Lung (tissue), 16 donors: ENCODE data around the gene USP8. TPM values are rescaled to one million over a fixed set of nuclear protein-coding genes. Genes with fewer than 3 reads are reported as not detected.
"Not testable (repeated sequence)": the region's sequence is repeated elsewhere in the genome, so short reads cannot be mapped to it uniquely, and the experiment has no call there.

Source experiments
- ATAC-seq: fragments of 200-7000 bp; cut with Tn5 transposase; one replicate; pipeline ENCODE4 v1.9.1; 2020; ENCODE audit warnings: moderate number of reproducible peaks; ENCODE audit not compliant: insufficient read depth, low FRiP score
- DNase-seq, 3 donors: peaks; one replicate each; pipeline ENCODE4 v3.0.0-alpha.2; 2013 to 2017
- H3K27ac ChIP-seq, 2 donors: one replicate each; pipeline ENCODE4 v1.5.1; 2013; ENCODE audit warnings: mild to moderate bottlenecking in 2 of 2, moderate library complexity in 2 of 2, control low read depth in 1 of 2, inconsistent platforms in 1 of 2, low read depth in 1 of 2, low read length in 1 of 2
- H3K27me3 ChIP-seq, 3 donors: one replicate each; pipeline ENCODE4 v1.5.1; 2013; ENCODE audit warnings: low read length in 2 of 3; ENCODE audit not compliant: control insufficient read depth in 3 of 3, insufficient read depth in 3 of 3
- H3K36me3 ChIP-seq, 4 donors: one replicate each; pipeline ENCODE4 v1.5.1; 2013; ENCODE audit warnings: low read length in 4 of 4, mild to moderate bottlenecking in 1 of 4, moderate library complexity in 1 of 4; ENCODE audit not compliant: control insufficient read depth in 4 of 4, insufficient read depth in 4 of 4
- H3K4me1 ChIP-seq, 5 donors: one replicate each; pipeline ENCODE4 v1.5.1; 2013; ENCODE audit warnings: low read length in 5 of 5, mild to moderate bottlenecking in 2 of 5, moderate library complexity in 1 of 5; ENCODE audit not compliant: control insufficient read depth in 5 of 5, insufficient read depth in 5 of 5
- H3K4me3 ChIP-seq: one replicate; pipeline ENCODE4 v1.5.1; 2013; ENCODE audit warnings: mild to moderate bottlenecking, control low read depth, moderate library complexity
- H3K9ac ChIP-seq, 2 donors: one replicate each; pipeline ENCODE4 v1.5.1; 2013; ENCODE audit warnings: low read length in 2 of 2, control low read depth in 1 of 2; ENCODE audit not compliant: insufficient read depth in 1 of 2
- H3K9me3 ChIP-seq, 4 donors: one replicate each; pipeline ENCODE4 v1.5.1; 2013; ENCODE audit warnings: low read length in 3 of 4, mild to moderate bottlenecking in 1 of 4, moderate library complexity in 1 of 4; ENCODE audit not compliant: control insufficient read depth in 4 of 4, insufficient read depth in 3 of 4
- WGBS, 2 donors: extraction: QIAGEN DNeasy Blood & Tissue Kit; methylation state at CpG; one replicate each; pipeline ENCODE4 v1.1.7; 2013; 5-methylcytosine and 5-hydroxymethylcytosine counted together
- long read RNA-seq, 5 donors: transcript quantifications; one replicate each; lab custom pipeline, GENCODE V29; 2026
- polyA plus RNA-seq, 2 donors: library from polyadenylated mRNA; stranded (reverse); fragments of 200-250 nt; gene quantifications; one replicate each; pipeline ENCODE4 v1.2.1, GENCODE V29; 2013
- total RNA-seq, 2 donors: library from RNA; depleted of rRNA in 1 of 2; stranded (reverse); fragments of >200 nt in 1 of 2; gene quantifications; one replicate each; pipeline ENCODE4 v1.2.1, GENCODE V29; 2014 to 2021
- TF ChIP-seq, protein P1 (sequence below): IDR thresholded peaks from 2 replicates; pipeline ENCODE4 v1.5.1; 2012; ENCODE audit warnings: mild to moderate bottlenecking; ENCODE audit errors: control extremely low read depth, extremely low read depth
- donor health status: control.
- donor health status: control.
- donor health status: Bipolar disorder and iron deficiency.
- donor health status: healthy.
- donor health status: DM: yes; HTN: yes; CAD: no.

USP8 gene
- 10 to 100 TPM; 54.1 to 92.1 TPM for total RNA-seq
- polyA plus RNA-seq: 10 to 100 TPM; 14.0 to 28.5 TPM
- long read RNA-seq, donor 1, full-length matches to known transcripts: 2 of 2 reads
- long read RNA-seq, donor 1, partial matches to known transcripts: 0 of 2 reads
- long read RNA-seq, donor 1, other reads (novel, unspliced or antisense): 0 of 2 reads
- long read RNA-seq, donor 2, partial matches to known transcripts: 0 of 1 reads
- long read RNA-seq, donor 2, other reads (novel, unspliced or antisense): 0 of 1 reads
- long read RNA-seq, donor 3, partial matches to known transcripts: 0 of 1 reads
- long read RNA-seq, donor 3, other reads (novel, unspliced or antisense): 0 of 1 reads
- long read RNA-seq, donor 4, partial matches to known transcripts: 9 of 9 reads
- long read RNA-seq, donor 4, other reads (novel, unspliced or antisense): 0 of 9 reads
- long read RNA-seq, donor 5, partial matches to known transcripts: 7 of 7 reads
- long read RNA-seq, donor 5, other reads (novel, unspliced or antisense): 0 of 7 reads

DNA sequence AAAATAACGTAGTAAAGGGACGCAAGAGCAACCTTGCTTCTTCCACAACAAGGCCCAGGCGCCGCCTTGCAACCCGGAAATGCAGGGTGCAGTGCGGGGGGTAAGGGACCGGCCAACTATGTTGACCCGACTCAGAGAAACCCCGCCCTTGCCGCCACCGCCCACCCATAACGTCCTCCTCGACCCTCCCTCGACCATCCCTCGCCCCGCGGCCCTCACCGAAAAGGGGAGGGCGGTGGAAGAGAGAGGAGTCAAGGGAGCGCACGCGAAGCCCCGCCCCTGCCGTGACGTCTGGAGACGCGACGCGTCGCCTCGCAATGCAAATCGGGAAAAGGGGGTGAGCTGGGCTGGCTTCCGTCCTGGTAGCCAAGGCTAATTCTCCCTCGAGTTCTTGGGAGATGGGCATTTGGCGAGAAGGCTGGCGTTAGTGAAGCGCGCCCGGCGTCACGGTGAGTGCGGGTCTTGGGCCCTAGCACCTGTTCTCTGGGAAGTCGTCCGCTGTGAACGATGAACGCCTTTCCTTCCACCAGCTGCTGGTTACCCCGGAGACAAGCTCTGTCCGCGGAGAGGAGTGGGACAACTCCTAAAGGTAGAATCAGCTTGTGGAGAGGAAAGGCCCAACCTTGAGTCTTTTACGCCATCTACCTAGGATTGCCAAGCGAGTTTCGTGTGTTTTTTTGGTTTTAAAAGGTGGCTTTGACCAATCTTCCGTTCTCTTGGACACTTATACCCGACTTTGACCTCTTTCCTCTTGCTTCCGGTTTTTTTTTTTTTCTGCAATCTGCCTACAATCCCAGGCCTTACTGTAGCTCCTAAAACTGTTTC is at the start of gene USP8:
Gene USP8 (plus strand): TSS at position 340 of the 825 bp plus-strand sequence. CDS start 14,669 bp downstream, outside the sequence.
- Histone ChIP-seq H3K4me1 (peaks cover 4 to 13% (median 6%) of the 10 kb centered on the region in 5 donors), H3K27ac (peak within 1 kb of the TSS; percentile 83 to 89), H3K27me3 (no peaks in the 10 kb centered on the region), H3K9me3 (peaks cover 0 to 2% (median 0%) of the 10 kb centered on the region in 4 donors), H3K36me3 (no peaks in the 10 kb centered on the region), H3K9ac (peak within 1 kb of the TSS; percentile 93), H3K4me3 (peak within 1 kb of the TSS; percentile 66)
- TF ChIP-seq, protein P1, sequence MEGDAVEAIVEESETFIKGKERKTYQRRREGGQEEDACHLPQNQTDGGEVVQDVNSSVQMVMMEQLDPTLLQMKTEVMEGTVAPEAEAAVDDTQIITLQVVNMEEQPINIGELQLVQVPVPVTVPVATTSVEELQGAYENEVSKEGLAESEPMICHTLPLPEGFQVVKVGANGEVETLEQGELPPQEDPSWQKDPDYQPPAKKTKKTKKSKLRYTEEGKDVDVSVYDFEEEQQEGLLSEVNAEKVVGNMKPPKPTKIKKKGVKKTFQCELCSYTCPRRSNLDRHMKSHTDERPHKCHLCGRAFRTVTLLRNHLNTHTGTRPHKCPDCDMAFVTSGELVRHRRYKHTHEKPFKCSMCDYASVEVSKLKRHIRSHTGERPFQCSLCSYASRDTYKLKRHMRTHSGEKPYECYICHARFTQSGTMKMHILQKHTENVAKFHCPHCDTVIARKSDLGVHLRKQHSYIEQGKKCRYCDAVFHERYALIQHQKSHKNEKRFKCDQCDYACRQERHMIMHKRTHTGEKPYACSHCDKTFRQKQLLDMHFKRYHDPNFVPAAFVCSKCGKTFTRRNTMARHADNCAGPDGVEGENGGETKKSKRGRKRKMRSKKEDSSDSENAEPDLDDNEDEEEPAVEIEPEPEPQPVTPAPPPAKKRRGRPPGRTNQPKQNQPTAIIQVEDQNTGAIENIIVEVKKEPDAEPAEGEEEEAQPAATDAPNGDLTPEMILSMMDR: no peak
- DNase-seq: peak; percentile 99
- 0% methylated on average over 48 to 55 of the region's 55 CpGs for WGBS, 2 donors
- ATAC-seq: peak; percentile 99

- H3K36me3 ChIP-seq: no peaks in the 10 kb centered on the region
- no peak overlapping the region for H3K27ac ChIP-seq
- no peak overlapping the region for H3K9ac ChIP-seq
- WGBS, 2 donors: 55 to 67% methylated on average over 3 of the region's 3 CpGs
- DNase-seq: peak in 2 of 3 donors; percentile 24 to 68
- peak; percentile 75 for ATAC-seq
- no peaks in the 10 kb centered on the region for H3K9me3 ChIP-seq
- H3K4me3 ChIP-seq: no peak overlapping the region
- no peaks in the 10 kb centered on the region for H3K27me3 ChIP-seq
- TF ChIP-seq, protein P1: no peak
- no peaks in the 10 kb centered on the region for H3K4me1 ChIP-seq
Measured at GRCh38 chr15:50377867-50378751, 46.1 kb upstream of the USP8 start.

DNA sequence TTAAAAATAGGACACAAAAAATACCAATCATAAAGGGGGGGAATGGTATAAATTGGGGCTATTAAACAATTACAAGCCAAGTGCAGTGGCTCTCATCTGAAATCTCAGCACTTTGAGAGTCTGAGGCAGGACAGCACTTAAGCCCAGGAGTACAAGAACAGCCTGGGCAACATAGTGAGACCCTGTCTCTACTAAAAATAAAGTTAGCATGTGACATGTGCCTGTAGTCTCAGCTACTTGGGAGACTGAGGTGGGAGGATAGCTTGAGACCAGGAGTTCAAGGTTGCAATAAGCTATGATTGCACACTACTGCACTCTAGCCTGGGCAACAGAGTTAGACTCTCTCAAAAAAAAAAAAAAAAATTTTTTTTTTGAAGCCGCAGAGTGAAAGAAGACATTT is 45.4 kb upstream of the USP8 start:
- DNase-seq (no peak), ATAC-seq (no peak)
- Histone ChIP-seq H3K4me1 (no peaks in the 10 kb centered on the region), H3K9ac (no peak overlapping the region), H3K4me3 (no peak overlapping the region), H3K36me3 (no peaks in the 10 kb centered on the region), H3K9me3 (no peaks in the 10 kb centered on the region), H3K27me3 (no peaks in the 10 kb centered on the region), H3K27ac (peak overlapping the region in 1 of 2 donors; percentile 53)
- WGBS, 2 donors: 94 to 95% methylated on average over 1 of the region's 1 CpG
- TF ChIP-seq, protein P1: no peak

DNA sequence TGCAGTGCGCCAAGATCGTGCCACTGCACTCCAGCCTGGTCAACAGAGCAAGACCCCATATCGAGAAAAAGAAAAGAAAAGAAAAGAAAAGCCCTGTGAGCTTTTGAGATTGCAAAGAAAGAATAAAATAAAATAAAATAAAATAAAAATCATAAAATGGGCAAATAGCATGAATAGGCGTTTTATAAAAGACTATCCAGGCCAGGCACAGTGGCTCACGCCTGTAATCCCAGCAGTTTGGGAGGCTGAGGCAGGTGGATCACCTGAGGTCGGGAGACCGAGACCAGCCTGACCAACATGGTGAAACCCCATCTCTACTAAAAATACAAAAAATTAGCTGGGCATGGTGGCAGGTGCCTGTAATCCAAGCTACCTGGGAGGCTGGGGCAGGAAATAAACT is 44.8 kb upstream of the USP8 start:
- H3K9me3 ChIP-seq, H3K27ac ChIP-seq, DNase-seq, H3K4me3 ChIP-seq, H3K4me1 ChIP-seq, H3K36me3 ChIP-seq, H3K9ac ChIP-seq, H3K27me3 ChIP-seq, ATAC-seq: not testable (repeated sequence)
- 98 to 99% methylated on average over 7 of the region's 7 CpGs for WGBS, 2 donors
